NCI-H1694 (cell line): ENCODE results near the gene ACOT13.
"Not testable (repeated sequence)": the region's sequence is repeated elsewhere in the genome, so short reads cannot be mapped to it uniquely, and the experiment has no call there.

ENCODE experiments used
- DNase-seq: peaks from one replicate; lab custom pipeline; 2025; lab: John Stamatoyannopoulos, UW

ACOT13 gene

GRCh38 chr6:24692415-24692814, 25.5 kb downstream of the ACOT13 start:
- no peak for DNase-seq

GRCh38 chr6:24692848-24693592, 26.1 kb downstream of the ACOT13 start:
- no peak for DNase-seq

GRCh38 chr6:24694198-24694597, 27.3 kb downstream of the ACOT13 start:
- no peak for DNase-seq

GRCh38 chr6:24695635-24696034, 28.8 kb downstream of the ACOT13 start:
- DNase-seq = peak; percentile 38

GRCh38 chr6:24696097-24696496, 29.2 kb downstream of the ACOT13 start:
- DNase-seq = no peak

DNA sequence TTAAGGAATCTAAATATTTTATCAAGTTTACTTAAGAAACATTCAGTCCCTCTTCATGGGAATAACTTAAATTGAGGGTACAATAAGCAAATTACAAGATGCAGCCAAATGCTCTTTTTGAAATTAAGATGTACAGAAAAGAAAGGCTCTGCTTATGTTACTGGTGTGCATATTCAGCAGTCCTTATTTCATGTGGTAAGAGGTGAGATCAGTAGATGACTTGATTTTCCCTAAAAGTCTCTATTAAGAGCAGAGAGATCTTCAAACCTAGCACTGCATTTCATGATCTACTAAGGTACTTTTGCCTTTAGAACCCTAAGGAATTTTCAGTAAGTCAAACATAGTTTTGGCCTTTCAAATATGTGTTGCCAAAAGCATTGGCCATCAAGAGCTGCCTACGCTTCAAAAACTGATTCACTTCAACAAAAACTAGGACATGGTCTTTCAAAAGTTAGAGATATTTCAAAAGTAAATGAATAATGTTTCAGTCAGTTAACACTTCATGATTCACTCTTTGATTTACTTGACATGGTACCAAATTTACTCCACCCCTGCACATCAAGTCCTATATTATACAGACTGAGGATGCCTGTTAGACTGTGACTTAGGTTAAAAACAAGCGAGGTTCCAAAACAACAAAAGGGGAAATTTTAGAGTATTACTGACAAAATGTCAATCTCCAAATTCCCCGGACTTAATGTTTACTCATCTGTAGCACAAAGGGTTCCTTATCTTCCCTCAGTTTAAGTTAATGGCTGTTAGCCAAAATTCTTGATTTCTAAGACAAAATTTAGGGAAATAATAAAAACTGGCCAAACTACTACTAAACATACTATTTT, 32.9 kb downstream of the ACOT13 start:
- DNase-seq = no peak

DNA sequence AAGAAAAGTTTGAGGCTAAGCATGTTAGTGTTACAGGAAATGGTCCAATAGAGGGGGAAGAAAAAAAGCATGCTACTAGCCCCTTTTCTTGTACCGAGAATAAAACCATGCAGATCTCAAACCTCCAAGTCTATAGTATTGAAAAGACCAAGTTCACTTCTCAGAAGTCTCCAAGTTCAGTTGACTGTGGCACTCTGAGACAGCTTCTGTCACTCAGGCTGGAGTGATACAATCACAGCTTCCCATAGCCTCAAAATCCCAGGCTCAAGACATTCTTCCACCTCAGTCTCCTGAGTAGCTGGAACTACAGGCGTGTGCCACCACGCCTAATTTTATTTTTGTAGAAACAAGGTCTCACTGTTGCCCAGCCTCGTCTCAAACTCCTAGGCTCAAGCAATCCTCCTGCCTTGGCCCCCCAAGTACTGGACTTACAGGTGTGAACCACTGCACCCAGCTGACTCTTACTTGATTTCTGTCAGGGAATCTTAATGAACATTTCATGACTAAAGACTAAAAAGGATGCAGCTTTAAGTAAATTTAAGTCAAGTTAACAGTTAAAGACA, 35.9 kb downstream of the ACOT13 start:
- DNase-seq = no peak

- DNase-seq = no peak
Measured at GRCh38 chr6:24704468-24704867, 37.6 kb downstream of the ACOT13 start.

- DNase-seq = no peak
Measured at GRCh38 chr6:24708612-24709011, 41.7 kb downstream of the ACOT13 start.

- DNase-seq = no peak
Measured at GRCh38 chr6:24709014-24709711, 42.3 kb downstream of the ACOT13 start.

DNA sequence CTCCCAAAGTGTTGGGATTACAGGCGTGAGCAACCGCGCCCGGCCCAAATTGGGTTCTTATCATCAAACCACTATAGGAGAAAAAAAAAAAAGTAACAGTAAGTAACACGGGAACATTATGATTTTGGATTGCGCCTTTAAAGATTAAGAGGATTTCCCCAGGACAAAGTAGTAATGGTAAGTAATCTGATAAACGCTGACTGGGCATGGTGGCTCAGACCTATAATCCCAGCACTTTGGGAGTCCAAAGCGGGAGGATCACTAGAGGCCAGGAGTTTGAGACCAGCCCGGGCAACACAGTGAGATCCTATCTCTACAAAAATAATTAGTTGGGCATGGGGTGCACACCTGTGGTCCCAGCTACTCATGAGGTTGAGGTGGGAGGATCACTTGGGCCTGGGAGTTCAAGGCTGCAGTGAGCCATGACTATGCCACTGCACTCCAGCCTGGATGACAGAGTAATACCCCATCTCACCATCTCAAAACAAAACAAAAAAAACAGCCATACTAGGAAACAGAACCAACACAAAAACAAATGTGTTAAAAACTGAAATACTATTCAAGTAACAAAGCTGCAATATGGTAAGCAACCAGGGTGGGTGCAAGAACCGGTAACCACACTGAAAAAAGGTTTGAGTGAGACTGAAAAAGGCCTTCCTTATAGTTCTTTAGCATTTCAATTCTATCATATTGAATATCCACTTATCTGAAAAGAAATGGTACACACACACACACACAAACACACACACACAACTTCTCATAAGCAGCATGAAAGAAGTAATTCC, 43.8 kb downstream of the ACOT13 start:
- no peak for DNase-seq

DNA sequence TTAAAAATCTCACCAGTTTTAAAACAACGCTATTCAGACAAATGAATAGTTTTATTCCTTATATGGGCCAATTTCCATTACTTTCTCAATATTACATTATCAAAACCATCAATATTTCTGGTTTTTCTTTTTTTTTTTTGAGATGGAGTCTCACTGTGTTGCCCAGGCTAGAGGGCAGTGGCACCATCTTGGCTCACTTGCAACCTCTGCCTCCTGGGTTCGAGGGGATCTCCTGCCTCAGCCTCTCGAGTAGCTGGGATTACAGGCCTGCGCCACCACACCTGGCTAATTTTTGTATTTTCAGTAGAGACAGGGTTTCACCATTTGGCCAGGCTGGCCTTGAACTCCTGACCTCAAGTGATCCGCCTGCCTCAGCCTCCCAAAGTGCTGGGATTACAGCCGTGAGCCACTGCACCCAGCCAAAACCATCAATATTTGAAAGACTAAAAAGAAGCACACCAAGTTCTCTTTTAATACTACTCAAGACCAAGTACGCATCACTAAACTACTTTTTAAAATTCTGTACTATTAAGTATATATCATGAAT, 49.8 kb downstream of the ACOT13 start:
- not testable (repeated sequence) for DNase-seq

DNA sequence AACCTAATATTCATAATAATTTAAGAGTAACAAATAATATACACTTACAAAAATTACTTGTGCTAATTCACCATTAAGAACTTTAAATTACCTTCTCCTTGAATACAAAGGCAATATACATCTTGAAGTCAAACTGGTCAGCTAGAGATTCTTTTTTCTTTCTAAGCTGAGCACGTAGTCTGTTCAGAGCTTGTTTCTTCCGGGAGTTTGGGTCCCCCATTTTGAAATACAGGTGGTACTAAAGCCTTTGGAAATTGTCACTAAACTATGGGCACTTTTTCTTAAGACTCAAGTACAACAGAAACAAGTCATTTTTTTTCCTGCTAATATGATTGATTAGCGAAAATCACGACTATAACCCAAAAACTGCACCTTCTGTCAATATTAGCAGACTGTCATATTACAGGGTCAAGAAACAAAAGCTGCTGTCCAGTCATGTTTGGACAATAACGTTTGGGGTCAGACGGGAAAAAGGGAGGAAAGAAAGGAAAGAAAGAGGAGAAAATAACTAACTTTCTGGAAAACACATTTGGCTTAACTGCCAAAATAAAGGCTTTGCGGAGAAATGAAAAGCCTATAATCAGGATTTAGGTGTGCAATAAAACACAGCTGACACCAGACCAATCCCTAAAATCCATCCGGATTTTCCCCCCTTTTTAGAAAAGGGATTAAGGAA, 51.7 kb downstream of the ACOT13 start:
- no peak for DNase-seq

GRCh38 chr6:24719125-24719971, 52.5 kb downstream of the ACOT13 start, which contains the start of gene C6orf62:
Gene C6orf62 (minus strand): TSS chr6:24719154. CDS start chr6:24718668, 486 bp downstream.
- no peak for DNase-seq

GRCh38 chr6:24720131-24720603, 53.3 kb downstream of the ACOT13 start:
- DNase-seq = no peak

DNA sequence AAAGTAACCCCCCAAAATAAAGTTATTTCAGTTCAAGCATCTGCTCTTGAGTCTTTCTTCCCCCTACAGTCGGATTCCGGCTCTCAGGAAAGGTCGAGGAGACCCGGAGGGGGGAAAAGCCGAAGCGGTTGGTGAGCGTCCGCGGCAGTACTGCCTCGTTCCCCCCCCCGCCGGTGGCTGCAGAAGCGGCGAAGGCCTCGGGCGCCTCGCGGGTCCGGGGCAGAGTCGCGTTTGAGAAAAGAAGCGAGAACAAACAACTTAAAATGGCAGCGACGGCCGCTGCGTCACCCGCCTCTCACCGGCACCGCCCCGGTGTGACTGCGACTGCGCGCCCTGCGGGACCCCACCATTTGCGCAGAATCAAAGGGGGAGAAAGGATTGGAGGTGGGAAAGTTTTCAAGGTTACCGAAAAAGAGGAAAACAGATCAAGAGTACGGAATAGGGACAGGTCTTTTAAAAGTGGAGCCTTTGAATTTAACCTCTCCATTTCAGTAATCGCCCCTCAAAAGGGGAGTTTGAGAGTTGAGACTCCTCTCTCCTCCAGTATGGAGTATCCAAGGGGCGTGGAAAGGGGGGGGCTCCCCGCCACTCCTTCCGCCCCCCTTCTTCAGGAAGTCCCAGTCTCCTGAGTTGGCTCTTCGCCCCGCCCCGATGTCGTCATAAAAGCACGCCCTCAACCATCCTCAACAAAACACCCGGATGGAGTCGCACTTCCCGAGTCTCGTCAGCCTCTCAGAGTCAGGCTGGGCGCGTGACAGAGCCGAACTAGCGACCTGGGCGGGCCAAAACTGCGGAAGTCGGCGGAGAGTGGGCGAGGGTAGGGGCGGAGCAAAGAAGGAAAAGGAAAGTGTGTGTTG, 54.0 kb downstream of the ACOT13 start:
- peak; percentile 98 for DNase-seq

DNA sequence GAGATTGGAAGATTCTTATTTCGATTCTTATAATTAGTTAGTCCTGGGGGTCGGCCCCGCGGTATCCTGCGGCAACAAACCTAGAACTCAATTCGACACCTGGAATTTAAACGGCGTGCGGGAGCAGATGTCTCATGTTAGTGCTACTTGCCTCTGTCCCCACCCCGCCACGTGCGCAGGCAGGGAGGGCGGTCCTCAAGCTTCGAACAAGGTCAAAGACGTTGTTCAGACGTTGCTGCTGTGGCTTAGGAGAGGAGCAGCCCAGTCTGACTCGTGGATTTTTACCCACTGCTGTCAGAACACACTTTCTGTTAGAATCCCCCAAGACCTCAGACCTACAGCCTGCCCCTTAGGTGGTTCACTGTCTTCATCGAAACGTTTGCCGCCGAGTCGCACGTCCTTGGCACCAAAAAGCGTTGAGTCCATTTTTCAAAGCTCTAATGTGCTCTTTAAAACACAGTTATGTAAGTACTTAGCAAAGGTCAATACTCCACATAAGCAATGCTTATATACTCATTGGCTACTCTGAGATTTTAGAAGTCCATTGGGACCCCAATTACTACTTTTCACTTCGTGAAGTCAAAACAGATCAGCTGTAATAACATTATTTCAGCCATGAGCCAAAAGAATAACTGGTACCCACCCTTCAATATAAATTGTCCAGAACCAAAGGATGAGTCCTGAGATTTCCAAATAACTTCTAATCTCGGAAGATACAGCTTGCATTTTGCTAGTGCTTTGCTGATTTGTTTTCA, 54.8 kb downstream of the ACOT13 start:
- no peak for DNase-seq

DNA sequence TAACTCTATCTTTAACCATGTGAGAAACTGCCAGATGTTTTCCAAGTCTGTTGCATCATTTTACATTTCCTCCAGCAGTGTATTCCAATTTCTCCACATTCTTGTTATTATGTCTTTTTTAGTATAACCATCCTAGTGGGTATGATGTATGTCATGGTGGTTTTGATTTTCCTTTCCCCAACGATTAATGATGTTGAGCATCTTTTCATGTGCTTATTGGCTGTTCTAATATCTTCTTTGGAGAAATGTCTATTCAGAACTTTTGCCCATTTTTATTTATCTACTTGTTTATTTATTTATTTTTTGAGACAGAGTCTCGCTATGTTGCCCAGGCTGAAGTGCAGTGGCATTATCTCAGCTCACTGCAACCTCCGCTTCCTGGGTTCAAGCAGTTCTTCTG, 56.4 kb downstream of the ACOT13 start:
- no peak for DNase-seq
